Neural progenitor cell (in vitro differentiated cells): ENCODE data around the gene CHD5.

Source experiments
- EZH2 ChIP-seq: fragments of 200-600 bp; sonication (generic); IDR thresholded peaks from 2 replicates; pipeline ENCODE4 v1.6.1; 2017; ENCODE audit warnings: antibody characterized with exemption, mild to moderate bottlenecking, moderate library complexity
- TF ChIP-seq, protein P1 (sequence below): fragments of 200-600 bp; sonication (generic); IDR thresholded peaks from 2 replicates; pipeline ENCODE4 v1.5.1; 2017; ENCODE audit warnings: antibody characterized with exemption, mild to moderate bottlenecking

DNA sequence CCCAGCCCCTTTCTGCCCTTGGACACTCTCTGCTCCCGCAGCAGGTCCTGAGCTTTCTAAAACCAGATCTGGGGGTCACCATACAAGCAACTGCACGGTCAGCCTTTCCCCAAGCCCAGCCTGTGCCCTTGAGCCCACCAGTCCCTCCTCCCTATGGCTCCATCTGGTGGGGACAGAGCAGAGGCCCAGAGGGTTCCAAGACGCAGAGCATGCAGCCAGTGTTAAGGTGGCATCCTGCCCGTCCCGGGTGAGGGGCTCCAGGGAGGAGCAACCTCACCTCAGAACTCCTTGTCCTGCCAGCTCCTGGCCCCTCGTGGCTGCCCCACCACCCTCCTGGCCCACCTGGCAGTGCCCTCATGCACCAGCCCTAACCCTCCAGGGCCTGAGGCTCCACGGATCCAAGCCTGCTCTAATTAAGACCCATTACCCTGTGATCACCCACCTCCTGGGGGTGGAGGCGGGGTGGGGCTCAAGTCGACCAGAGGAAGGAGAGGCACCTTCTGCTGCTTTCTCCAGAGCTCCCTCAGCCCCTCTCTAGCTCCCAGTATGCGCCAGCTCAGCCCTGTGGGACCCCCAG is 8.5 kb downstream of the CHD5 start:
- TF ChIP-seq, protein P1, sequence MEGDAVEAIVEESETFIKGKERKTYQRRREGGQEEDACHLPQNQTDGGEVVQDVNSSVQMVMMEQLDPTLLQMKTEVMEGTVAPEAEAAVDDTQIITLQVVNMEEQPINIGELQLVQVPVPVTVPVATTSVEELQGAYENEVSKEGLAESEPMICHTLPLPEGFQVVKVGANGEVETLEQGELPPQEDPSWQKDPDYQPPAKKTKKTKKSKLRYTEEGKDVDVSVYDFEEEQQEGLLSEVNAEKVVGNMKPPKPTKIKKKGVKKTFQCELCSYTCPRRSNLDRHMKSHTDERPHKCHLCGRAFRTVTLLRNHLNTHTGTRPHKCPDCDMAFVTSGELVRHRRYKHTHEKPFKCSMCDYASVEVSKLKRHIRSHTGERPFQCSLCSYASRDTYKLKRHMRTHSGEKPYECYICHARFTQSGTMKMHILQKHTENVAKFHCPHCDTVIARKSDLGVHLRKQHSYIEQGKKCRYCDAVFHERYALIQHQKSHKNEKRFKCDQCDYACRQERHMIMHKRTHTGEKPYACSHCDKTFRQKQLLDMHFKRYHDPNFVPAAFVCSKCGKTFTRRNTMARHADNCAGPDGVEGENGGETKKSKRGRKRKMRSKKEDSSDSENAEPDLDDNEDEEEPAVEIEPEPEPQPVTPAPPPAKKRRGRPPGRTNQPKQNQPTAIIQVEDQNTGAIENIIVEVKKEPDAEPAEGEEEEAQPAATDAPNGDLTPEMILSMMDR: peak; percentile 62
- TF ChIP-seq EZH2: no peak
